ENCODE data around the gene CLCN5.

DNA sequence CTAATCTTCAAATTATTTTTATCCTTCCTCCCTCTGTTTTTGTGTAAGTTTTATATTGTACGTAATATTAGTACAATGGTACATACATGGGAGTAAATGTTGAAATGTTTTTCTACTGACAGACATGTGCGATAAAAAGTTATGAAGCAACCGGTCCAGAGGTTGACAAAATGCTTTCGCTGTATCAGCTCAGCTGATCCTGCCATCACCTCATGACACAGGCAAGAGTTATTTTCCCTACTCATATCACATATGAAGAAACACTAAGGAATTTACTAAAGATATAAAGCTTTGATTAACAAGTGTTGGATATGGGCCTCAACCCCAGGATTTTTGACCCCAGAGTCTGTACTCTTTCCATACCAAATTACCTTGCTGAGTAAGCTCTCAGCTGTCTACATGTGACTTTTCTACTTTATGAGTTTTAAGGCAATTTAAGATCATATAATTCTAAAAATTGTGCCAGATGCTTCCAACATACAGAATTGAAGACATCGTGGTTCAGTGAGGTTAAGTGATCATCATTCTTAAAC is 50.0 kb downstream of the CLCN5 start:
- no peak for TF ChIP-seq ZFX (IDR thresholded peaks at IDR 0.05; ENCODE audit: borderline replicate concordance)
- TF ChIP-seq, protein P1, sequence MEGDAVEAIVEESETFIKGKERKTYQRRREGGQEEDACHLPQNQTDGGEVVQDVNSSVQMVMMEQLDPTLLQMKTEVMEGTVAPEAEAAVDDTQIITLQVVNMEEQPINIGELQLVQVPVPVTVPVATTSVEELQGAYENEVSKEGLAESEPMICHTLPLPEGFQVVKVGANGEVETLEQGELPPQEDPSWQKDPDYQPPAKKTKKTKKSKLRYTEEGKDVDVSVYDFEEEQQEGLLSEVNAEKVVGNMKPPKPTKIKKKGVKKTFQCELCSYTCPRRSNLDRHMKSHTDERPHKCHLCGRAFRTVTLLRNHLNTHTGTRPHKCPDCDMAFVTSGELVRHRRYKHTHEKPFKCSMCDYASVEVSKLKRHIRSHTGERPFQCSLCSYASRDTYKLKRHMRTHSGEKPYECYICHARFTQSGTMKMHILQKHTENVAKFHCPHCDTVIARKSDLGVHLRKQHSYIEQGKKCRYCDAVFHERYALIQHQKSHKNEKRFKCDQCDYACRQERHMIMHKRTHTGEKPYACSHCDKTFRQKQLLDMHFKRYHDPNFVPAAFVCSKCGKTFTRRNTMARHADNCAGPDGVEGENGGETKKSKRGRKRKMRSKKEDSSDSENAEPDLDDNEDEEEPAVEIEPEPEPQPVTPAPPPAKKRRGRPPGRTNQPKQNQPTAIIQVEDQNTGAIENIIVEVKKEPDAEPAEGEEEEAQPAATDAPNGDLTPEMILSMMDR (IDR thresholded peaks at IDR 0.05), result no peak

Data from 22Rv1 (cell line).